C1 segment of cervical spinal cord (tissue), 14 donors: ENCODE results near the gene UGT2B7.

Experiments
- DNase-seq, 14 donors: peaks; one replicate each; lab custom pipeline; 2025; lab: John Stamatoyannopoulos, UW

UGT2B7 gene

DNA sequence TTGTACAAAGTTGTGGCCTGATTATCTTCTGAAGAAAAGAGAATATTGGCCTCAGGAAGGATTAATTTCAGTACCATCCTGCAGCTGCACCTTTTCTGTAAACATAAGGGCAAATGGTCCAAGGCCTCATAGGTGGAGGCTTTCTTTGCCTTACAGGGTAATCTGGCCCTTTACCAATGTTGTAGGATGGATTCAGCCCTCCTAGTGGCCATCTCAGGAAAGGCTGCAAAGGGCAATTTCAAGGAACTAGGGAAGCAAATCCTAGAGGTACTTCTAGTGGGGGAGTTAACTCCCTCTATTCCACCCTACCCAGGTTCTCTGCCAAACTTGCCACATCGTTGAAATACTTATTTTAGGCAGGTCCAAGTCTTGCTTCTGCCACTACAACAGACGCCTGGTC is 60.6 kb downstream of the UGT2B7 start:
- DNase-seq, result no peak
